OCI-M2 (cell line): Measurements from ENCODE around the gene PABPC1L.

Experiments
- DNase-seq: peaks from one replicate; lab custom pipeline; 2025; ENCODE audit not compliant: unreplicated experiment; lab: John Stamatoyannopoulos, UW

Gene PABPC1L

GRCh38 chr20:44966030-44966961, 56.4 kb downstream of the PABPC1L start, which contains the start of gene STK4:
STK4 (plus strand) TSS chr20:44966512; CDS start chr20:44966569, 57 bp downstream.
- peak; percentile 70 for DNase-seq

GRCh38 chr20:44967207-44967807, 57.4 kb downstream of the PABPC1L start:
- no peak for DNase-seq

GRCh38 chr20:44969300-44969894, 59.5 kb downstream of the PABPC1L start:
- no peak for DNase-seq

GRCh38 chr20:44970243-44970757, 60.4 kb downstream of the PABPC1L start:
- no peak for DNase-seq

DNA sequence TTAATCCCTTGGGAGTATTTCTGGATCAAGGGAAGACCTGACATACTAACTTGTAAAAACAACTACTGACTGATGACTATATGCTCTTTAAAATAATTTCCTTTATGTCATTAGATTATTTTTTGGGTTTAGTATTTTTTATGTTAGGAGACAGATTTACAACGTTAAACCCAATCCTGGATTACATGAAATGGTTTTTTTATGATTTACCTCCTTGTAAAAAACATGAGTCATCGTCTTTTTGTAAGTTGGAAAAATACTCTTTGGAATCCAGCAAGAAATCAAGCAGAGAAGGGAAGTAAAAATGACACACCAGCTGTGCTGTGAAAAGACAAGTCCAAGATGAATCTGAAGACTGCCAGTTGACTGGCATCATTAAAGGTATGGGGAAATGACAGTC, 63.2 kb downstream of the PABPC1L start:
- DNase-seq = no peak

DNA sequence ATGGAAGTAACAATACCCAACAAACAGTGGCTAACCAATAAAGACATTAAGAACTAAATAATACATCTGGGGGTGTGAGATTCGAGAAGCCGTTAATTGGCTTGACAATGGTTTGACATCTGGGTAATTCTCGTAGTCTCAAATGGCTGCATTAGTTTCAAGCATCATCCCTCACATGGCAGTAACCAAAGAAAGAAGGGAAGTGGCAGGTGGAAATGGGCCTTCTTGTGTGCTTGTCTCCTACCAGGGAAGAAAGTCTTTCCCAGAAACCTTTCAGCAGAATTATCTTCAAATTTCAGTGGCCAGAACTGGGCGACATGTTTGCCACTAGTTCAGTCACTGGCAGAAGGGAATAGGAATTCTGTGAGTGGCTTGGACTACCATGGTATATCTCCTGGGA, 66.8 kb downstream of the PABPC1L start:
- DNase-seq = no peak

DNA sequence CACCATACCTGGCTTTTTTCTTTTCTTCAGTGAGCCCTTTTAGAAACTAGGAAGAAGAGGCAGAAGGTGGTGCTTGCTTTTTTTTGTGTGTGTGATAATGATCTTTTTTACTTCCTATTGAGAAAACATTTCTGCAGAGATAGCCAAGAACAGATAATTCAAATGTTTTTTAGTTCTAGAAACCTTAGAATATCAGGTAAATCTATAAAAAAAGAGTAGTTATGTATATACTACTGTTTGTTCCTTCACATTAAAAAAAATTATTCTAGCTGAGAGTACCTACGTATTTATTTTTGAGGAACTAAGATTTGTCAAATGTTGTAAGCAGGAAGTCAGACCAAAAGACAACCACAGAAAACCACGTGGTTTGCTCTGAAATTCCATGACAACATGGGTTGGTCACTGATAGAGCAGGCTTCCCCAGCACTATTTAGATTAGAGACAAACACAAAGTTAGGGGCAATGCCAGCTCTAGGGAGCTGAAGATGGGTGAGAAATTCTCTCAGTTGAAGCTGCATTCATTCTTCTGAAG, 69.3 kb downstream of the PABPC1L start:
- peak; percentile 77 for DNase-seq

- no peak for DNase-seq
These were observed 72.0 kb downstream of the PABPC1L start for GRCh38 chr20:44981736-44982406.

DNA sequence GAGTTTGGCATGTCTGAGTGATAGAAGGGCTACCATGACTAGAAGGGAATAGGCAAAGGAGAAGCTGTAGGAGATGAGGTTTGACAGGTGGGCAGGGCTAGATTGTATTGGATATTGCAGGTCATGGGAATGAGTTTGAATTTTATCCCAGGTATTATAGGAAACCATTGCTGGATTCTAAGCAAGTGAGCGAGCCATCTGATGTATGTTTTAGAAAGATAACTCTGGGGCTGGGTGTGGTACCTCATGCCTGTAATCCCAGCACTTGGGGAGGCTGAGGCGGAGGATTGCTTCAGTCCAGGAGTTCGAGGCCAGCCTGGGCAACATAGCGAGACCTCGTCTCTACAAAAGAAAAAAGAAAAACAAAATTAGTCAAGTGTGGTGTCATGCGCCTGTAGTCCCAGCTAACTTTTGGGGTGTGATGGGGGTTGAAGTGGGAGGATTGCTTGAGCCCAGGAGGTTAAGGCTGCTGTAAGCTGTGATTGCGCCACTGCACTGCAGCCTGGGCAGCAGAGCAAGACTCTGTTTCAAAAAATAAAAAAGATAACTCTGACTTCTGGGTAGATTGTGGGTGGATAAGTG, 73.3 kb downstream of the PABPC1L start:
- no peak for DNase-seq

DNA sequence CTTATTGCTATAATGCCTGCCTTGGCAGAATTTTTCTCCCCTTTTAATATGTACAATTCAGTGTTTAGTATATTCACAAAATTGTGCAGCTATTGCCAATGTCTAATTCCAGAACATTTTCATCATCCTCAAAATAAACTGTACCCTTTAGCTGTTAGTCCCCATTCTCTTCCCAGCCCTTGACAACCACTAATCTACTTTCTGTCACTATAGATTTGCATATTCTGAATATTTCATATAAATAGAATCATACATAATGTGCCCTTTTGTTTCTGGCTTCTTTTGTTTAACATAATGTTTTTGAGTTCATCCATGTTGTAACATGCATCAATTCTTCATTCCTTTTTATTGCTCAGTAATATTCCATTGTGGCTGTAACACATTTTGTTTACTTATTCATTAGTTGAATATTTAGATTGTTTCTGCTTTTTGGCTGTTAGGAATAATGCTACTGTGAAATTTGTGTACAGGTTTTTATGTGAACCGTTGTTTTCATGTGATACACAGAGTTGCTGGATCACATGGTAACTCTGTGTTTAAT, 78.8 kb downstream of the PABPC1L start:
- DNase-seq = no peak
